Upper lobe of left lung (tissue), 4 donors: ENCODE results near the gene SEC11A.
"Not testable (repeated sequence)": the region's sequence is repeated elsewhere in the genome, so short reads cannot be mapped to it uniquely, and the experiment has no call there.

Source experiments
- POLR2A ChIP-seq, 4 donors: fragments of 450-650 bp; IDR thresholded peaks; one replicate each; pipeline ENCODE4 v1.5.1; 2016 to 2017; ENCODE audit warnings: antibody characterized with exemption in 4 of 4, mild to moderate bottlenecking in 2 of 4
- TF ChIP-seq, protein P1 (sequence below), 6 experiments: fragments of 450-650 bp in 4 of 6; fragments of 200-600 bp in 2 of 6; sonication (generic) in 2 of 6; IDR thresholded peaks; one replicate each; pipeline ENCODE4 v1.5.1; 2016 to 2019; ENCODE audit warnings: antibody characterized with exemption in 6 of 6

DNA sequence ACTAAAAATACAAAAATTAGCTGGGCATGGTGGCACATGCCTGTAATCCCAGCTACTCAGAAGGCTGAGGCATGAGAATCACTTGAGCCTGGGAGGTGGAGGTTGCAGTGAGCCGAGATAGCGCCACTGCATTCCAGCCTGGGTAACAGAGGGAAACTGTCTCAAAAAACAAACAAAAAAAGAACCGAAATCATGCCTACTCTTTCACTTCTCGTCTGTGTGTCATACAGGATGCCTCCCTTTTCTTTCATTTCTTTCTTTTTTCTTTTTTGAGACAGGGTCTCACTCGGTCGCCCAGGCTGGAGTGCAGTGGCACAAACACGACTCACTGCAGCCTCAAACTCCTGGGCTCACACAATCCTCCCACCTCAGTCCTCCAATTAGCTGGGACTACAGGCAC, 29.5 kb downstream of the SEC11A start:
- TF ChIP-seq POLR2A (IDR thresholded peaks at IDR 0.05): not testable (repeated sequence)
- TF ChIP-seq, protein P1, sequence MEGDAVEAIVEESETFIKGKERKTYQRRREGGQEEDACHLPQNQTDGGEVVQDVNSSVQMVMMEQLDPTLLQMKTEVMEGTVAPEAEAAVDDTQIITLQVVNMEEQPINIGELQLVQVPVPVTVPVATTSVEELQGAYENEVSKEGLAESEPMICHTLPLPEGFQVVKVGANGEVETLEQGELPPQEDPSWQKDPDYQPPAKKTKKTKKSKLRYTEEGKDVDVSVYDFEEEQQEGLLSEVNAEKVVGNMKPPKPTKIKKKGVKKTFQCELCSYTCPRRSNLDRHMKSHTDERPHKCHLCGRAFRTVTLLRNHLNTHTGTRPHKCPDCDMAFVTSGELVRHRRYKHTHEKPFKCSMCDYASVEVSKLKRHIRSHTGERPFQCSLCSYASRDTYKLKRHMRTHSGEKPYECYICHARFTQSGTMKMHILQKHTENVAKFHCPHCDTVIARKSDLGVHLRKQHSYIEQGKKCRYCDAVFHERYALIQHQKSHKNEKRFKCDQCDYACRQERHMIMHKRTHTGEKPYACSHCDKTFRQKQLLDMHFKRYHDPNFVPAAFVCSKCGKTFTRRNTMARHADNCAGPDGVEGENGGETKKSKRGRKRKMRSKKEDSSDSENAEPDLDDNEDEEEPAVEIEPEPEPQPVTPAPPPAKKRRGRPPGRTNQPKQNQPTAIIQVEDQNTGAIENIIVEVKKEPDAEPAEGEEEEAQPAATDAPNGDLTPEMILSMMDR (IDR thresholded peaks at IDR 0.05): not testable (repeated sequence)
